Left ventricle myocardium inferior (tissue), 1 donor: Measurements from ENCODE around the gene DLL3. TPM values are rescaled to one million over a fixed set of nuclear protein-coding genes. Genes with fewer than 3 reads are reported as not detected.

Experiments used
- DNase-seq: peaks from one replicate; pipeline ENCODE4 v3.0.0-alpha.2; 2020
- H3K27ac ChIP-seq: fragments of 200-600 bp; replicated peaks from 2 replicates; pipeline ENCODE4 v1.8.0; 2021
- H3K27me3 ChIP-seq: fragments of 200-600 bp; 2 replicates; pipeline ENCODE4 v1.8.0; 2021; ENCODE audit warnings: low read depth
- H3K36me3 ChIP-seq: fragments of 200-600 bp; 2 replicates; pipeline ENCODE4 v1.8.0; 2021
- H3K4me1 ChIP-seq: fragments of 200-600 bp; 2 replicates; pipeline ENCODE4 v1.8.0; 2021
- H3K4me3 ChIP-seq: fragments of 200-600 bp; 2 replicates; pipeline ENCODE4 v1.8.0; 2021; ENCODE audit warnings: mild to moderate bottlenecking, moderate library complexity
- H3K9me3 ChIP-seq: fragments of 200-600 bp; replicated peaks from 2 replicates; pipeline ENCODE4 v1.8.0; 2021
- intact Hi-C: fragments of 100-400 bp; cut with micrococcal nuclease; formaldehyde crosslinking; loops from one replicate; pipeline ENCODE4 v1.11.0; 2022
- total RNA-seq: library from RNA; stranded (reverse); fragmentation: NEBNext Ultra II Directional; extraction: Animal tissue kit (Norgen Biotek cat#: 25700); gene quantifications from one replicate; pipeline ENCODE4 v1.2.1, GENCODE V29; 2021
- TF ChIP-seq, protein P1 (sequence below): fragments of 200-600 bp; IDR thresholded peaks from 2 replicates; pipeline ENCODE4 v1.8.0; 2021; ENCODE audit warnings: antibody characterized with exemption, mild to moderate bottlenecking, borderline replicate concordance
- donor health status: DM: no; HTN: yes; CAD: no; lungs with severe emphysema.

The DLL3 gene
- total RNA-seq, 1 donor from 2014 or later = not detected

DNA sequence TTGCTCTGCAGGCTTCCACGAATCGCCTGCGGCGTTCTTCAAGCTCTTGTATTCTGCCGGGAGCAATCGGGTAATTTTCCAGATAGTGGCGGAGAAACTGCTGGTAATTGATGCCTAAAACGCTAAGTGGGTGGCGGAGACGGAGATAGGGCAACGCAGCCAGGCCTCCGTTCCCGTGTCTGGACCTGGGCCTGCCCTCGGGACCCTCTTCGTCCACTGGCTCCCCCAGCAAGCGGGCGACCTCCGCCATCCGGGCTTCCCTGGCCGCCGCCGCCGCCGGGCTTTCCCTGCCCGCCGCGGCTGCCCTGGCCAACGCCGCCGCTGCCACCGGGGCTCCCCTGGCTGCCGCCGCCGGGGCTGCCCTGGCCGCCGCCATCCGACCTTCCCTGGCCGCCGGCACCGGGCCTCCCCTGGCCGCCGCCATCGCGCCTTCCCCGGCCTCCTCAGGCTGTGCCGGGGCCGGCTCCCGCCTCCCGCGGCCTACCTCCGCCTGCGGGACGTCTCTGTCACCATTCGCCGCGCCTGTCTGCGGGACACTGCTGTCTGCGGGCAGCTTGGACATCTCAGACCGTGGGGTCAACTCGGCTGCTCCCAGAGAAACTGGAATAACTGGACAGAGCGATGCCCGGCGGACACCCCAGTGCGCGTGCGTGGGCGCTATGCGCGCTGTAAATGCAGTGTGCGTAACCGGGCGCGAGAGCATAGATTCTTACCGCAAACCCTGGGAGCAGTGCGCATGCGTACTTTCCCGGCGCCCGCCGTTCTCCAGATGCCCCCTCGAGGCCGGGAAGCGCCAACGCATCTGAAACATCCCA, 41.0 kb downstream of the DLL3 start, which contains the start of gene EID2:
EID2 (minus strand) TSS at position 644 of the 815 bp plus-strand sequence; CDS start at position 562, 82 bp downstream.
- Histone ChIP-seq H3K36me3 (no peaks in the 10 kb centered on the region), H3K4me3 (peak within 1 kb of the TSS; percentile 91)
- intact Hi-C loops = no loop called here

DNA sequence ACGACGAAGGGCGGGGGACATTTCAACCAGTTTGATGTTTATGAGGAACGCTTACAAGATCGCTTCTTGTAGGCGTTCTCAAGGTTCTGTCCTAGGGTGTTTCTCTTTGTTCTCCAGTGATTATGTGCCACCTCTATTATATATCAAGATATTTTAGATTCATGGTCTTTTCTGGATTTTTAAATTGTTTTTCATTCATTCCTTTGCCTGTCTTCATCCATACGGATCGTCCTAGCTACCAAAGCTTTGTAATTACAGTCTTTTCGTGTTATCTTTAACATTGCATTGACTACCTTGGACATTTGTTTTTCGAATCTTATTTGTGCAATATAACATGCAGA, 41.6 kb downstream of the DLL3 start:
- Histone ChIP-seq H3K27ac (peak overlapping the region; percentile 97), H3K36me3 (no peaks in the 10 kb centered on the region), H3K27me3 (peaks cover 3% of the 10 kb centered on the region), H3K4me3 (peak overlapping the region; percentile 91), H3K4me1 (peaks cover 32% of the 10 kb centered on the region), H3K9me3 (no peaks in the 10 kb centered on the region)
- DNase-seq = no peak
- intact Hi-C loops = no loop called here
- TF ChIP-seq, protein P1, sequence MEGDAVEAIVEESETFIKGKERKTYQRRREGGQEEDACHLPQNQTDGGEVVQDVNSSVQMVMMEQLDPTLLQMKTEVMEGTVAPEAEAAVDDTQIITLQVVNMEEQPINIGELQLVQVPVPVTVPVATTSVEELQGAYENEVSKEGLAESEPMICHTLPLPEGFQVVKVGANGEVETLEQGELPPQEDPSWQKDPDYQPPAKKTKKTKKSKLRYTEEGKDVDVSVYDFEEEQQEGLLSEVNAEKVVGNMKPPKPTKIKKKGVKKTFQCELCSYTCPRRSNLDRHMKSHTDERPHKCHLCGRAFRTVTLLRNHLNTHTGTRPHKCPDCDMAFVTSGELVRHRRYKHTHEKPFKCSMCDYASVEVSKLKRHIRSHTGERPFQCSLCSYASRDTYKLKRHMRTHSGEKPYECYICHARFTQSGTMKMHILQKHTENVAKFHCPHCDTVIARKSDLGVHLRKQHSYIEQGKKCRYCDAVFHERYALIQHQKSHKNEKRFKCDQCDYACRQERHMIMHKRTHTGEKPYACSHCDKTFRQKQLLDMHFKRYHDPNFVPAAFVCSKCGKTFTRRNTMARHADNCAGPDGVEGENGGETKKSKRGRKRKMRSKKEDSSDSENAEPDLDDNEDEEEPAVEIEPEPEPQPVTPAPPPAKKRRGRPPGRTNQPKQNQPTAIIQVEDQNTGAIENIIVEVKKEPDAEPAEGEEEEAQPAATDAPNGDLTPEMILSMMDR = no peak

More for the DNA sequence above, 41.0 kb downstream of the DLL3 start, which contains the start of gene EID2:
- peaks cover 32% of the 10 kb centered on the region for H3K4me1 ChIP-seq
- peak within 1 kb of the TSS; percentile 97 for H3K27ac ChIP-seq
- no peaks in the 10 kb centered on the region for H3K27me3 ChIP-seq
- TF ChIP-seq, protein P1 = peak; percentile 92
- peak; percentile 95 for DNase-seq
- H3K9me3 ChIP-seq = no peaks in the 10 kb centered on the region

DNA sequence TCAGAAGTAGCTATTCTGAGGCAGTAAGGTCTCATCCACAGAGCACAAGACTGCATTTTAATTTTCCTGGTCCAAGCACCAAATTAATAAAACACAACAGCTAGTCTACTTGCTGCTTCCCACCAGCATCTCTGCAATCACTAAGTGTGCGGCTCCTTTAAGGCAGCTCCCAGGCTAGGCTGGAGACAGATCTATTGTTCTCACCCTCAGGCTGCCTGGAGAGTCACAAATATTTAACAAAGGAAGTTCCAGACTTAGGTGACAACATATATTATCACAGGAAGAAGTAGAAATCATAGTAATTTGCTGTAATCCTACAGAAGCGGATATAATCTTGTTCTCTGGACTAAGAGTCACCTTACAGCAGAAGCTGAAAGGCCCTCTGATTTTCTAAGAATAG, 43.5 kb downstream of the DLL3 start:
- H3K36me3 ChIP-seq = no peaks in the 10 kb centered on the region

DNA sequence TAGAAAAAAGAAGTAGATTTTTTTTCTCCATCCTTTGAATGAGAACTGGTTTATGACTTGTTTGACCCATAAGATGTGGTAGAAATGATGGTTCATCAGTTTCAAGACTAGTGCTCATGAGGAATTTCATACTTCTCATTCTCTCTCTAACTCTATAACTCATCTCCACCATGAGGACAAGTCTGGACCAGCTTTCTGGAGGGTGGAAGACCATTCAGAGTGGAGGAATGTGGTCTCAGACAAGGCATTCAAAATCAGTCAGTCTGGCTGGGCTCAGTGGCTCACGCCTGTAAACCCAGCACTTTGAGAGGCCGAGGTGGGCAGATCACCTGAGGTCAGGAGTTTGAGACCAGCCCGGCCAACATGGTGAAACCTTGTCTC, 44.7 kb downstream of the DLL3 start:
- DNase-seq = no peak

More for the DNA sequence above, 43.5 kb downstream of the DLL3 start:
- Histone ChIP-seq H3K27ac (peak overlapping the region; percentile 37), H3K4me1 (peaks cover 31% of the 10 kb centered on the region), H3K9me3 (no peaks in the 10 kb centered on the region), H3K27me3 (peaks cover 19% of the 10 kb centered on the region), H3K4me3 (no peak overlapping the region)
- intact Hi-C loops = no loop called here
- TF ChIP-seq, protein P1 = no peak
- DNase-seq = no peak

DNA sequence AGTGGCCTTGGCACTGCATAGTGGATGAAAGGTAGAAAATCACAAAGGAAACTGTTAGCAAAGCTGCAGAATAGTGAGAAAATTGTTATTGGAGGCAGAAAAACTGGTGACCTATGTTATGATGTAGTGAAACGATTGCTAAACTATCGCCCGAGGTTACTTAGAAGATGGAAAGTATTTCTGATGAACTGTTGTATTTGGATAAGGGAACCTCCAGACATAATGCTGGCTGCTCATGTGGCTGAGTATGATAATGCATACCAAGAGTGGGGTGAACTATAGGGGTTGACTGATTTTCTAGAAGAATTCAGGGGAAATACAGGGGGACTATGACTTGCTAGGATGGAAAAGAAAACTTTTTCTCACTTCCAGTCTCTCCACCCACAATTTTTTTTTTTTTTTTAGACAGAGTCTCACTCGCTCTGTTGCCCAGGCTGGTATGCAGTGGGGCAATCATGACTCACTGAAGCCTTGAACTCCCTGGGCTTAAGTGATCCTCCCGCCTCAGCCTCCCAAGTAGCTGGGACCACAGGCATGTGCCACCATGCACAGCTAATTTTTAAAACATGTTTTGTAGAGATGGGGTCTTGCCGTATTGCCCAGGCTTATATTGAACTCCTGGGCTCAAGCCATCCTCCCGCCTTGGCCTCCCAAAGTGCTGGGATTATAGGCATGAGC, 45.6 kb downstream of the DLL3 start:
- Histone ChIP-seq H3K36me3 (no peaks in the 10 kb centered on the region), H3K27ac (no peak overlapping the region), H3K9me3 (no peaks in the 10 kb centered on the region), H3K4me1 (peaks cover 10% of the 10 kb centered on the region), H3K4me3 (no peak overlapping the region), H3K27me3 (peaks cover 26% of the 10 kb centered on the region)
- DNase-seq = no peak
- intact Hi-C loops = no loop called here
- TF ChIP-seq, protein P1 = no peak

More for the DNA sequence above, 44.7 kb downstream of the DLL3 start:
- Histone ChIP-seq H3K36me3 (no peaks in the 10 kb centered on the region), H3K27ac (no peak overlapping the region), H3K4me3 (no peak overlapping the region), H3K9me3 (no peaks in the 10 kb centered on the region), H3K4me1 (peaks cover 19% of the 10 kb centered on the region), H3K27me3 (peaks cover 26% of the 10 kb centered on the region)
- intact Hi-C loops = no loop called here
- TF ChIP-seq, protein P1 = no peak
